ENCODE data around the gene ITGA5.

GRCh38 chr12:54373649-54374561, 45.2 kb downstream of the ITGA5 start:
- TF ChIP-seq CTCF (IDR thresholded peaks at IDR 0.05) (no peak), ZFX (IDR thresholded peaks at IDR 0.05; ENCODE audit: borderline replicate concordance) (no peak)
